HEK293T (cell line): Measurements from ENCODE around the gene ZDHHC15.

Experiments used
- BHLHE40 ChIP-seq: fragments of 450-650 bp; IDR thresholded peaks from 2 replicates; pipeline ENCODE4 v1.6.1; 2016; ENCODE audit warnings: mild to moderate bottlenecking, moderate library complexity, borderline replicate concordance
- ELF4 ChIP-seq: fragments of 450-650 bp; IDR thresholded peaks from 2 replicates; pipeline ENCODE4 v1.6.1; 2017; ENCODE audit warnings: antibody characterized with exemption
- FOXA1 ChIP-seq: fragments of 450-650 bp; IDR thresholded peaks from 2 replicates; pipeline ENCODE4 v1.6.1; 2016; ENCODE audit warnings: mild to moderate bottlenecking
- FOXK2 ChIP-seq: fragments of 450-650 bp; IDR thresholded peaks from 2 replicates; pipeline ENCODE4 v1.6.1; 2016; ENCODE audit warnings: mild to moderate bottlenecking
- FOXM1 ChIP-seq: fragments of 450-650 bp; IDR thresholded peaks from 2 replicates; pipeline ENCODE4 v1.6.1; 2017; ENCODE audit warnings: mild to moderate bottlenecking, borderline replicate concordance
- HDGF ChIP-seq: fragments of 450-650 bp; IDR thresholded peaks from 2 replicates; pipeline ENCODE4 v1.6.1; 2017; ENCODE audit warnings: antibody characterized with exemption, borderline replicate concordance
- NFRKB ChIP-seq: fragments of 450-650 bp; IDR thresholded peaks from 2 replicates; pipeline ENCODE4 v1.6.1; 2016; ENCODE audit warnings: mild to moderate bottlenecking, moderate library complexity
- SP1 ChIP-seq: fragments of 450-650 bp; IDR thresholded peaks from 2 replicates; pipeline ENCODE4 v1.6.1; 2017
- SUZ12 ChIP-seq: fragments of 450-650 bp; IDR thresholded peaks from 2 replicates; pipeline ENCODE4 v1.6.1; 2016; ENCODE audit warnings: mild to moderate bottlenecking

DNA sequence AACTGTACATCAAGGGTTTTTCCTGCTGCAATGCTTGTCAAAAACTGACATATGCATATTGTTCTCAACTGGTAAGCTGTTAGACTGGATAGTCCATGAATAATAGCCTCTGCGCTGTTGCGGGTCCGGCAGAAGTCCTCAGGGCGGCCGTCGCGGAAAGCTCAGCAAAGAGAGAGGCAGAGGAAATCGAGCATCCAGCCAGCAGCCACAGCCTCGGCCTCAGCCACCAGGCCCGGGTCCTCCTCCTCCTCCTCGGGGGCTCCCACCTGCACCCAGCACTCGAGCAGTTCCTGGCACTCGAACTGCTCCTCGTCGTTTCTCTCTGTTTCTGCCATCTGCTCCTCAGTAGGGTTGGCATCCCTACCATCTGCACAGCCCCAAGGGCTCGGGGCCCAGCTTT is 195.2 kb downstream of the ZDHHC15 start:
- TF ChIP-seq ELF4 (no peak), BHLHE40 (no peak), NFRKB (no peak), FOXK2 (no peak), FOXA1 (no peak), SUZ12 (no peak), SP1 (no peak), HDGF (no peak), FOXM1 (no peak)
